K562 (cell line): ENCODE data around the gene THAP12.

ENCODE experiments used
- ARID3A ChIP-seq: IDR thresholded peaks from 2 replicates; pipeline ENCODE4 v1.6.1; 2012; ENCODE audit warnings: low read depth, low read length, improper control_type of control experiment, borderline replicate concordance
- CHD7 ChIP-seq: fragments of 200-600 bp; sonication (generic); IDR thresholded peaks from one replicate; pipeline ENCODE4 v1.6.1; 2012; ENCODE audit warnings: mild to moderate bottlenecking, low read depth, low read length, inconsistent platforms
- PTRF ChIP-seq: fragments of 450-650 bp; IDR thresholded peaks from 2 replicates; pipeline ENCODE4 v1.6.1; 2016; ENCODE audit warnings: mild to moderate bottlenecking, missing genetic modification characterization, missing compliant biosample characterization
- REST ChIP-seq, 2 experiments: fragments of 450-650 bp; formaldehyde crosslinking in 1 of 2; IDR thresholded peaks; 2 replicates each; pipeline versions ENCODE4 v1.4.0 to v1.6.1; 2014 to 2020; ENCODE audit warnings: mild to moderate bottlenecking in 2 of 2, borderline replicate concordance in 1 of 2, low read depth in 1 of 2
- TFAM ChIP-seq: fragments of 250-450 bp; sonication (Bioruptor Pico); conservative IDR thresholded peaks from 2 replicates; pipeline ENCODE4 v1.5.0; 2021; ENCODE audit warnings: mild to moderate bottlenecking, moderate library complexity
- TF ChIP-seq, protein P1 (sequence below): fragments of 250-450 bp; sonication (Bioruptor Pico); IDR thresholded peaks from 2 replicates; pipeline ENCODE4 v1.8.0; 2022; ENCODE audit warnings: inconsistent platforms, mild to moderate bottlenecking, moderate library complexity, borderline replicate concordance

- TF ChIP-seq CHD7, result no peak
- no peak for TF ChIP-seq REST (IDR thresholded peaks at IDR 0.05; ENCODE audit: borderline replicate concordance)
- TF ChIP-seq REST (CRISPR knock-in tag; IDR thresholded peaks at IDR 0.05; ENCODE audit: low read depth), result no peak
- no peak for TF ChIP-seq ARID3A
- no peak for TF ChIP-seq TFAM
- TF ChIP-seq PTRF, result no peak
- TF ChIP-seq, protein P1, sequence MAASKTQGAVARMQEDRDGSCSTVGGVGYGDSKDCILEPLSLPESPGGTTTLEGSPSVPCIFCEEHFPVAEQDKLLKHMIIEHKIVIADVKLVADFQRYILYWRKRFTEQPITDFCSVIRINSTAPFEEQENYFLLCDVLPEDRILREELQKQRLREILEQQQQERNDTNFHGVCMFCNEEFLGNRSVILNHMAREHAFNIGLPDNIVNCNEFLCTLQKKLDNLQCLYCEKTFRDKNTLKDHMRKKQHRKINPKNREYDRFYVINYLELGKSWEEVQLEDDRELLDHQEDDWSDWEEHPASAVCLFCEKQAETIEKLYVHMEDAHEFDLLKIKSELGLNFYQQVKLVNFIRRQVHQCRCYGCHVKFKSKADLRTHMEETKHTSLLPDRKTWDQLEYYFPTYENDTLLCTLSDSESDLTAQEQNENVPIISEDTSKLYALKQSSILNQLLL (CRISPR knock-in tag), result no peak
These were observed 59.6 kb downstream of the THAP12 start for GRCh38 chr11:76321340-76321739.
